ENCODE data around the gene SLC25A10.

The SLC25A10 gene

GRCh38 chr17:81715872-81716673, 4.0 kb downstream of the SLC25A10 start:
- H3K9ac ChIP-seq, result no peak overlapping the region
- H3K79me2 ChIP-seq (ENCODE audit: insufficient read depth, low read depth), result peaks cover 27% of the 10 kb centered on the region
- no peaks in the 10 kb centered on the region for H4K20me1 ChIP-seq (ENCODE audit: insufficient read depth)
- no peak overlapping the region for H3K27ac ChIP-seq
- no peak for TF ChIP-seq CTCF (conservative IDR thresholded peaks at IDR 0.05; ENCODE audit: low read depth, low read length)
- no peak overlapping the region for H3K4me2 ChIP-seq
- H3K36me3 ChIP-seq (ENCODE audit: insufficient read depth), result peaks cover 7% of the 10 kb centered on the region; the same call in 1 of the 2 replicates
- no peak overlapping the region for H3K4me3 ChIP-seq (IDR thresholded peaks at IDR 0.05; ENCODE audit: insufficient read depth, low read depth, low read length)
- H3K27me3 ChIP-seq (ENCODE audit: insufficient read depth, low read depth), result no peaks in the 10 kb centered on the region
- H3K4me1 ChIP-seq (ENCODE audit: low read depth, poor library complexity, severe bottlenecking), result peaks cover 20% of the 10 kb centered on the region
- H2AFZ ChIP-seq (ENCODE audit: low read depth), result no peak overlapping the region

- no peak for TF ChIP-seq CTCF (conservative IDR thresholded peaks at IDR 0.05; ENCODE audit: low read depth, low read length)
- peaks cover 16% of the 10 kb centered on the region for H3K4me1 ChIP-seq (ENCODE audit: low read depth, poor library complexity, severe bottlenecking)
- H4K20me1 ChIP-seq (ENCODE audit: insufficient read depth), result no peaks in the 10 kb centered on the region
- no peaks in the 10 kb centered on the region for H3K27me3 ChIP-seq (ENCODE audit: insufficient read depth, low read depth)
- peaks cover 7% of the 10 kb centered on the region; the same call in 1 of the 2 replicates for H3K36me3 ChIP-seq (ENCODE audit: insufficient read depth)
- H3K27ac ChIP-seq, result no peak overlapping the region
- no peak overlapping the region for H3K9ac ChIP-seq
- H3K79me2 ChIP-seq (ENCODE audit: insufficient read depth, low read depth), result peaks cover 27% of the 10 kb centered on the region
- no peak overlapping the region for H2AFZ ChIP-seq (ENCODE audit: low read depth)
- H3K4me3 ChIP-seq (IDR thresholded peaks at IDR 0.05; ENCODE audit: insufficient read depth, low read depth, low read length), result no peak overlapping the region
- no peak overlapping the region for H3K4me2 ChIP-seq
Measured at GRCh38 chr17:81716674-81716996, 4.6 kb downstream of the SLC25A10 start.

- H3K4me1 ChIP-seq (ENCODE audit: low read depth, poor library complexity, severe bottlenecking), result peaks cover 21% of the 10 kb centered on the region
- H2AFZ ChIP-seq (ENCODE audit: low read depth), result no peak overlapping the region
- H3K4me3 ChIP-seq (IDR thresholded peaks at IDR 0.05; ENCODE audit: insufficient read depth, low read depth, low read length), result no peak overlapping the region
- no peak overlapping the region for H3K9ac ChIP-seq
- H3K36me3 ChIP-seq (ENCODE audit: insufficient read depth), result peaks cover 7% of the 10 kb centered on the region; the same call in 1 of the 2 replicates
- TF ChIP-seq CTCF (conservative IDR thresholded peaks at IDR 0.05; ENCODE audit: low read depth, low read length), result no peak
- no peak overlapping the region for H3K4me2 ChIP-seq
- H3K27me3 ChIP-seq (ENCODE audit: insufficient read depth, low read depth), result no peaks in the 10 kb centered on the region
- peaks cover 27% of the 10 kb centered on the region for H3K79me2 ChIP-seq (ENCODE audit: insufficient read depth, low read depth)
- H3K27ac ChIP-seq, result no peak overlapping the region
- no peaks in the 10 kb centered on the region for H4K20me1 ChIP-seq (ENCODE audit: insufficient read depth)
Measured at GRCh38 chr17:81717049-81717765, 5.1 kb downstream of the SLC25A10 start.

GRCh38 chr17:81717766-81718089, 5.6 kb downstream of the SLC25A10 start:
- H3K36me3 ChIP-seq (ENCODE audit: insufficient read depth), result peaks cover 7% of the 10 kb centered on the region; the same call in 1 of the 2 replicates
- peaks cover 26% of the 10 kb centered on the region for H3K79me2 ChIP-seq (ENCODE audit: insufficient read depth, low read depth)
- no peak overlapping the region for H3K4me2 ChIP-seq
- H3K9ac ChIP-seq, result no peak overlapping the region
- H3K4me1 ChIP-seq (ENCODE audit: low read depth, poor library complexity, severe bottlenecking), result peaks cover 26% of the 10 kb centered on the region
- H3K27ac ChIP-seq, result no peak overlapping the region
- no peak for TF ChIP-seq CTCF (conservative IDR thresholded peaks at IDR 0.05; ENCODE audit: low read depth, low read length)
- no peaks in the 10 kb centered on the region for H4K20me1 ChIP-seq (ENCODE audit: insufficient read depth)
- no peak overlapping the region for H3K4me3 ChIP-seq (IDR thresholded peaks at IDR 0.05; ENCODE audit: insufficient read depth, low read depth, low read length)
- no peak overlapping the region for H2AFZ ChIP-seq (ENCODE audit: low read depth)
- no peaks in the 10 kb centered on the region for H3K27me3 ChIP-seq (ENCODE audit: insufficient read depth, low read depth)
